Breast epithelium (tissue), 3 donors: ENCODE measurements around the gene STAU1.

ENCODE experiments used
- POLR2A ChIP-seq: fragments of 450-650 bp; IDR thresholded peaks from one replicate; pipeline ENCODE4 v1.6.1; 2016; ENCODE audit warnings: antibody characterized with exemption, mild to moderate bottlenecking, moderate library complexity
- POLR2AphosphoS5 ChIP-seq, 3 donors: sonication (generic); formaldehyde crosslinking; IDR thresholded peaks; one replicate each; pipeline ENCODE4 v1.6.1; 2017; ENCODE audit warnings: antibody characterized with exemption in 3 of 3
- TF ChIP-seq, protein P1 (sequence below), 3 donors: fragments of 450-650 bp; IDR thresholded peaks; one replicate each; pipeline ENCODE4 v1.5.1; 2016 to 2017; ENCODE audit warnings: antibody characterized with exemption in 3 of 3, mild to moderate bottlenecking in 3 of 3, moderate library complexity in 3 of 3

DNA sequence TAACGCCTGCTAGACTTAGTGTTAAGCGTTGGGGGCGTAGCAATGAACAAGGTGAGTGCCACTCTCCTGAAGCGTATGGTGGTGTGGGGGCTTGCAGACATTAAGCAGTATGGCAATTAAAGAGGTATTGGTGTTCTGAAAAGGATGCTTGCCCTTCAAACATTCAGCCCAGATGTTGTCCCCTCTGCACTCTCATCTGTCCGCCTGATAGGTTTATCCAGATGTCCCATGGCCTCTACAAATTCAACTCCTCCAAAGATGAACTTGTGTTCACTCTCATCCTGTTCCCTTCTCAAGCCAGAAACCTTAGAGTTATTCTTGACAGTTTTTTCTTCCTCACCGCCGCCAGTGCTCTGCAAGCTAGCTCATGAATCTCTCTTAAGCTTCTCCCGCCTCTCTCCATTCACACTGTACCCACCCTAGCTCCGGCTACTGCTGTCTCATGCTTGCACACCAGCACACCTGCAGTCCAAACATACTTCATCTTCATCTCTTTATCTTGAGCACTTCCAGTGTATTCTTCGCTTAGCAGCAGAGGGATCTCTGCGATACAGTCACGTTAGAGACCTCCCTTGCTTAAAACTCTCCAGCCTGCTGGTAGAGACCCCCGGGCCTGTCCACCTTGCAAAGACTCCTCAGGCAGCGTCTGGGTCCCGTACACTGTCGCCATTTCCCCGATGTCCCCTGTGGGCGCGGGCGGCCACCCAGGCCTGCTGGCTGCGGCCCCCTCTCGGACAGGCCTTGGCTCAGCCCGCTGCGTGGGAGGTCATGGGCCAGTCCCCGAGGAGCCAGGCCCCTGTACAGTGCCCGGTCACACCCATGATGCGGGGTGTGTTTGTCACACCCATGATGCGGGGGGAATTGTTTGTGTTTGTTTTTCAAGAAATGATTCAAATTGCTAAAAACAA, 32.0 kb upstream of the STAU1 start:
- TF ChIP-seq, protein P1, sequence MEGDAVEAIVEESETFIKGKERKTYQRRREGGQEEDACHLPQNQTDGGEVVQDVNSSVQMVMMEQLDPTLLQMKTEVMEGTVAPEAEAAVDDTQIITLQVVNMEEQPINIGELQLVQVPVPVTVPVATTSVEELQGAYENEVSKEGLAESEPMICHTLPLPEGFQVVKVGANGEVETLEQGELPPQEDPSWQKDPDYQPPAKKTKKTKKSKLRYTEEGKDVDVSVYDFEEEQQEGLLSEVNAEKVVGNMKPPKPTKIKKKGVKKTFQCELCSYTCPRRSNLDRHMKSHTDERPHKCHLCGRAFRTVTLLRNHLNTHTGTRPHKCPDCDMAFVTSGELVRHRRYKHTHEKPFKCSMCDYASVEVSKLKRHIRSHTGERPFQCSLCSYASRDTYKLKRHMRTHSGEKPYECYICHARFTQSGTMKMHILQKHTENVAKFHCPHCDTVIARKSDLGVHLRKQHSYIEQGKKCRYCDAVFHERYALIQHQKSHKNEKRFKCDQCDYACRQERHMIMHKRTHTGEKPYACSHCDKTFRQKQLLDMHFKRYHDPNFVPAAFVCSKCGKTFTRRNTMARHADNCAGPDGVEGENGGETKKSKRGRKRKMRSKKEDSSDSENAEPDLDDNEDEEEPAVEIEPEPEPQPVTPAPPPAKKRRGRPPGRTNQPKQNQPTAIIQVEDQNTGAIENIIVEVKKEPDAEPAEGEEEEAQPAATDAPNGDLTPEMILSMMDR (IDR thresholded peaks at IDR 0.05) = no peak
- TF ChIP-seq POLR2A (no peak), POLR2AphosphoS5 (IDR thresholded peaks at IDR 0.05) (no peak)
